ENCODE data around the gene TNKS1BP1. TPM values are rescaled to one million over a fixed set of nuclear protein-coding genes. Genes with fewer than 3 reads are reported as not detected.

TNKS1BP1 gene
- polyA plus RNA-seq, 2 of the 4 experiments (the other 2 are of a cell fraction): 35.0 to 53.1 TPM

GRCh38 chr11:57364851-57365660 is 40.3 kb upstream of the TNKS1BP1 start (continued):
- TF ChIP-seq HOXB5 (CRISPR knock-in tag; IDR thresholded peaks at IDR 0.05) (no peak), PBX3 (IDR thresholded peaks at IDR 0.05) (no peak), ATOH8 (CRISPR knock-in tag; IDR thresholded peaks at IDR 0.05; ENCODE audit: low read depth) (no peak), MYC (IDR thresholded peaks at IDR 0.05; ENCODE audit: borderline replicate concordance, low read length) (no peak)

GRCh38 chr11:57363131-57364080 is 38.7 kb upstream of the TNKS1BP1 start:
- FAIRE-seq (no peak), ATAC-seq (no peak), DNase-seq (ENCODE audit: low read depth in 1 of 2, low spot score in 1 of 2) (no peak)
- Histone ChIP-seq H3K9me3 (peaks cover 5% of the 10 kb centered on the region; the same call in 1 of the 3 replicates), H3K4me2 (no peak overlapping the region), H3K4me3 (no peak overlapping the region), H3K4me1 (peaks cover 28% of the 10 kb centered on the region), H3K27ac (peak overlapping the region in 1 of 2 experiments; percentile 46; a peak in 3 of 6 replicates)
- POLR2A ChIA-PET: interaction anchor here (1.1 kb wide), 1 partner anchor 28 kb away, joined by 3 read pairs; the partner anchor contains the start of gene SSRP1
- TF ChIP-seq EP300 (IDR thresholded peaks at IDR 0.05): no peak
- TF ChIP-seq EHMT2 (IDR thresholded peaks at IDR 0.05; ENCODE audit: low read depth): no peak
- no peak for TF ChIP-seq NFE2L2 (conservative IDR thresholded peaks at IDR 0.05; ENCODE audit: low read length)
- no peak for TF ChIP-seq CTCF (IDR thresholded peaks at IDR 0.05)
- no peak for TF ChIP-seq JUNB (IDR thresholded peaks at IDR 0.05)
- TF ChIP-seq RARB (CRISPR knock-in tag; IDR thresholded peaks at IDR 0.05): no peak
- no peak for TF ChIP-seq MAX (IDR thresholded peaks at IDR 0.05)
- TF ChIP-seq ELK1 (IDR thresholded peaks at IDR 0.05; ENCODE audit: low read depth, low read length): no peak
- TF ChIP-seq CHD2 (IDR thresholded peaks at IDR 0.05; ENCODE audit: low read length, partially characterized antibody): no peak
- no peak for TF ChIP-seq RAD21 (conservative IDR thresholded peaks at IDR 0.05 in 1 of 2, IDR thresholded peaks at IDR 0.05 in 1 of 2)
- TF ChIP-seq FOSB (CRISPR knock-in tag; IDR thresholded peaks at IDR 0.05): no peak
- TF ChIP-seq POLR2AphosphoS2 (conservative IDR thresholded peaks at IDR 0.05; ENCODE audit: low read length): no peak
- no peak for TF ChIP-seq ZSCAN20 (CRISPR knock-in tag; IDR thresholded peaks at IDR 0.05)
- no peak for TF ChIP-seq HOXB13 (CRISPR knock-in tag; IDR thresholded peaks at IDR 0.05; ENCODE audit: low read depth)
- no peak for TF ChIP-seq HOXA7 (CRISPR knock-in tag; IDR thresholded peaks at IDR 0.05)
- no peak for TF ChIP-seq RFX5 (IDR thresholded peaks at IDR 0.05)
- TF ChIP-seq KDM1A (IDR thresholded peaks at IDR 0.05; ENCODE audit: low read depth): no peak
- TF ChIP-seq TFCP2L1 (CRISPR knock-in tag; IDR thresholded peaks at IDR 0.05): no peak
- 70% methylated on average over 7 of the region's 7 CpGs for WGBS (ENCODE audit: missing lambda C conversion rate)
- CTCF ChIA-PET: interaction anchor here (0.6 to 2.1 kb wide), 13 partner anchors 8 to 205 kb away, joined by 3 to 8 read pairs (median 4); no protein-coding TSS in a partner anchor

Measured in A549 (cell line).